Measurements from ENCODE around the gene ZNF878.
"Not testable (repeated sequence)": the region's sequence is repeated elsewhere in the genome, so short reads cannot be mapped to it uniquely, and the experiment has no call there.

DNA sequence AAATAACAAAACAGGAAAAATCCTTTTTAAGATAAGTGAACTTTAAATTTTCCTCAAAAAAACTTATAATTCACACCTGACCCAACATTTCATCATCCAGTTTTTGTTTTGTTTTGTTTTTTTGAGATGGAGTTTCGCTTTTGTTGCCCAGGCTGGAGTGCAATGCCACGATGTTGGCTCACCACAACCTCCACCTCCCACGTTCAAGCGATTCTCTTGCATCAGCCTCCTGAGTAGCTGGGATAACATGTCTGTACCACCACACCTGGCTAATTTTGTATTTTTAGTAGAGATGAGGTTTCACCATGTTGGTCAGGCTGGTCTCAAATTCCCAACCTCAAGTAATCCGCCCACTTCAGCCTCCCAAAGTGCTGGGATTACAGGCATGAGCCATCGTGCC lies 30.6 kb upstream of the ZNF878 start:
- TF ChIP-seq, protein P1, sequence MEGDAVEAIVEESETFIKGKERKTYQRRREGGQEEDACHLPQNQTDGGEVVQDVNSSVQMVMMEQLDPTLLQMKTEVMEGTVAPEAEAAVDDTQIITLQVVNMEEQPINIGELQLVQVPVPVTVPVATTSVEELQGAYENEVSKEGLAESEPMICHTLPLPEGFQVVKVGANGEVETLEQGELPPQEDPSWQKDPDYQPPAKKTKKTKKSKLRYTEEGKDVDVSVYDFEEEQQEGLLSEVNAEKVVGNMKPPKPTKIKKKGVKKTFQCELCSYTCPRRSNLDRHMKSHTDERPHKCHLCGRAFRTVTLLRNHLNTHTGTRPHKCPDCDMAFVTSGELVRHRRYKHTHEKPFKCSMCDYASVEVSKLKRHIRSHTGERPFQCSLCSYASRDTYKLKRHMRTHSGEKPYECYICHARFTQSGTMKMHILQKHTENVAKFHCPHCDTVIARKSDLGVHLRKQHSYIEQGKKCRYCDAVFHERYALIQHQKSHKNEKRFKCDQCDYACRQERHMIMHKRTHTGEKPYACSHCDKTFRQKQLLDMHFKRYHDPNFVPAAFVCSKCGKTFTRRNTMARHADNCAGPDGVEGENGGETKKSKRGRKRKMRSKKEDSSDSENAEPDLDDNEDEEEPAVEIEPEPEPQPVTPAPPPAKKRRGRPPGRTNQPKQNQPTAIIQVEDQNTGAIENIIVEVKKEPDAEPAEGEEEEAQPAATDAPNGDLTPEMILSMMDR (IDR thresholded peaks at IDR 0.05) = not testable (repeated sequence)
- not testable (repeated sequence) for TF ChIP-seq POLR2A (IDR thresholded peaks at IDR 0.05)
